GM13977 (cell line): ENCODE data around the gene NKAIN2.
"Not testable (repeated sequence)": the region's sequence is repeated elsewhere in the genome, so short reads cannot be mapped to it uniquely, and the experiment has no call there.

ENCODE experiments used
- DNase-seq: peaks from one replicate; pipeline ENCODE4 v3.0.0; 2012; ENCODE audit warnings: low spot score
- CTCF ChIP-seq: IDR thresholded peaks from 2 replicates; pipeline ENCODE4 v1.5.1; 2012; ENCODE audit warnings: mild to moderate bottlenecking, control low read depth; ENCODE audit not compliant: insufficient read depth; ENCODE audit errors: extremely low read depth, missing control alignments
- in situ Hi-C: fragments of 300-500 bp; cut with MboI; formaldehyde crosslinking; loops from one replicate; pipeline ENCODE4 v1.12.0; 2022; ENCODE audit warnings: low sequenced_read_pairs, low pct_unique_long_range_greater_than_20kb, mixed read lengths, inconsistent platforms; ENCODE audit not compliant: unreplicated experiment

Gene NKAIN2

DNA sequence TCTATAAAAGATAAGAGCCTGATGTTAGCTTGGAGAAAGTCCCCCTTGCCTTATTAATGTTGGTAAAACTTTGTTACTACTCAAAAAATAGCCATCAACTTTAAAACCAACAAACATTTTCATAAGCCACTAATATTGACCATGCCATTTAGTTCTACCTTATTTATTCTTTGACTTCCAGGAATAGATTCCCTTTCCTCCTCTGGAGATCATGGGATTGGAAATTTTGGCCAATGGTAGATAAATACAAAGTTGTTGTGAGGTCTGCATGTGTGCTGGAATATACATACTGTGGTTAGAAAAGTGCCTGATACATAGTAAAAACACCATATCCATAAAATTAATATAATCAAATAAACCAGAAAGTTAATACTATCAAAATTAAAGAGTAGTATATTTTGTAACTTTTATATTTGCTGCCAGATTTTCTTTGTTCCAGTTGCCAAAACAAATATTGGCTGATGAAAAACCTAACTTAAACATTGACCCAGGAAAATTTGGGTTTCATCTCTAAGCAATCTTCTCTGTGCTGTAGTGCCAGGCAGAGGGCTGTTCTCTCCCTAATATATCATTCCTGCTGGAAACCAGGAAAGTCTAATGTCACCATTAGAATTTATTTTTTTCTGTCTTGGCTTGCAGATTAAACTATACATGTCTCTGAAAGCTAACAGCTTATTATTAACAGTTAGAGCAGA, 169.1 kb downstream of the NKAIN2 start:
- no peak for DNase-seq
- no peak for TF ChIP-seq CTCF
- in situ Hi-C loops: no loop called here

GRCh38 chr6:123980311-123980710, 176.6 kb downstream of the NKAIN2 start:
- DNase-seq: no peak
- in situ Hi-C loops: no loop called here
- no peak for TF ChIP-seq CTCF

- in situ Hi-C loops: no loop called here
- no peak for DNase-seq
- TF ChIP-seq CTCF: no peak
These were observed 183.3 kb downstream of the NKAIN2 start for GRCh38 chr6:123986938-123987337.

DNA sequence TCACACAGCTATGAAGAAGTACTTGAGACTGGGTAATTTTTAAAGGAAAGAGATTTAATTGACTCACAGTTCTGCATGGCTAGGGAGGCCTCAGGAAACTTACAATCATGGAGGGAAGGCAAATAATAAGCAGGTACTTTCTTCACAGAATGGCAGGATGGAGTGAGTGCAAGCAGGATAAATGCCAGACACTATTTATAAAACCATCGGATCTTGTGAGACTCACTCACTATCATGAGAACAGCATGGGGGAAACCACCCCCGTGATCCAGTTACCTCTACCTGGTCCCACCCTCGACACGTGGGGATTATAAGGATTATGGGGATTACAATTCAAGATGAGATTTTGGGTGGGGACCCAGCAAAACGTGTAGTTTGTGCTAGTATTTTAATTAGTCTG, 186.3 kb downstream of the NKAIN2 start:
- in situ Hi-C loops: not testable (repeated sequence)

DNA sequence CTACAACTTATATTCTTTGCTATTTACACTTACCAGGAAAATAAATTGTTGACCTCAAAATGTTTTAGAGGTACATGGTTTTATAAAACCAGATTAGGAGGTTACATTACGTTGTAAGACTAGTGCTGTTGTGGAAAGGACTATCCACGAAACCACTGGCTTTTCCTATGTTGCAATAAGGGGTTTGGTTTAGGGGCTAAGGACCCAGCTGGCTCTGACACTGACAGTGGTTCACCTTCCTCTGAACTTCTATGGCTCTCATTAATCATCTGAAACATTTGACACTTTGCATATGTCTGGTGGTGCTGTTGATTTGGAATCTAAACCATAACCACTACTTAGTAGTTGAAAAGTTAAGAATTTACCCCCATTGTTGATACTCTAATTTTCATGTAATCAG, 186.7 kb downstream of the NKAIN2 start:
- no peak for TF ChIP-seq CTCF
- in situ Hi-C loops: no loop called here
- DNase-seq: no peak

More for the DNA sequence above, 186.3 kb downstream of the NKAIN2 start:
- DNase-seq: not testable (repeated sequence)

DNA sequence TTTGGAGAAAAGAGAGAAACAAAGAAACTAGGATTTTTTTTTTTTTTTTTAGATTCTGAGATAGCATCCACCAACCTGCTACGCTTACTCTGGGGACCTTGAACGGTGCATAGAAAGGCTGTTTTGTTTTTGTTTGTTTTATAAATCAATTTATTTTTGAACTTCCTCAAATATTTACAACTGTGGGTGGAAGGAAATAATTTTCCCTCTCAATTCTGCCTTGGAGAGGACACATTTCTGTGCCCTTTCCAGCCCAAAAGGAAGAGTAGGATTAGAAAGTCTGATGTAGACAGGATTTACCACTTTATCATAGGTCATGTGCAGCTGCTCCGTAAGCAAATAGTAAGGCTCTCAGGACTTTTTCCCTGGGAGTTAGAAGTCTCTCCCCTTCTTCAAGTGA, 190.5 kb downstream of the NKAIN2 start:
- no peak for DNase-seq
- no peak for TF ChIP-seq CTCF
- in situ Hi-C loops: no loop called here

- in situ Hi-C loops: no loop called here
These were observed 191.4 kb downstream of the NKAIN2 start for GRCh38 chr6:123994891-123995635.

More at GRCh38 chr6:123994891-123995635, 191.4 kb downstream of the NKAIN2 start:
- no peak for TF ChIP-seq CTCF
- DNase-seq: no peak
